Naive B cell (primary cell): ENCODE data around the gene CHST8. TPM values are rescaled to one million over a fixed set of nuclear protein-coding genes. Genes with fewer than 3 reads are reported as not detected.

Source experiments
- ATAC-seq, 2 donors: fragments of 150-1000 bp; cut with Tn5 transposase; 2 replicates each; pipeline ENCODE4 v1.10.0; 2021; ENCODE audit warnings: low read depth in 2 of 2, mild to moderate bottlenecking in 2 of 2, moderate library complexity in 2 of 2
- DNase-seq: peaks from one replicate; pipeline ENCODE4 v3.0.0; 2022
- H3K27ac Mint-ChIP-seq, 6 donors: one replicate each; pipeline ENCODE4 v1.8.0; 2020 to 2022; ENCODE audit warnings: mild to moderate bottlenecking in 6 of 6, mixed read lengths in 6 of 6, moderate library complexity in 5 of 6, inconsistent platforms in 2 of 6
- H3K27me3 Mint-ChIP-seq, 3 donors: one replicate each; pipeline ENCODE4 v1.8.0; 2021 to 2022; ENCODE audit warnings: mixed read lengths in 3 of 3, mild to moderate bottlenecking in 1 of 3
- H3K36me3 Mint-ChIP-seq, 2 donors: one replicate each; pipeline ENCODE4 v1.8.0; 2020 to 2022; ENCODE audit warnings: mixed read lengths in 2 of 2, inconsistent platforms in 1 of 2, mild to moderate bottlenecking in 1 of 2
- H3K4me1 Mint-ChIP-seq, 3 donors: one replicate each; pipeline ENCODE4 v1.8.0; 2020 to 2022; ENCODE audit warnings: mixed read lengths in 3 of 3, inconsistent platforms in 1 of 3, mild to moderate bottlenecking in 1 of 3, moderate library complexity in 1 of 3
- H3K4me3 Mint-ChIP-seq, 8 donors: one replicate each; pipeline ENCODE4 v1.8.0; 2020 to 2022; ENCODE audit warnings: mild to moderate bottlenecking in 8 of 8, mixed read lengths in 8 of 8, moderate library complexity in 8 of 8, inconsistent platforms in 2 of 8
- H3K9me3 Mint-ChIP-seq, 7 donors: one replicate each; pipeline ENCODE4 v1.8.0; 2020 to 2022; ENCODE audit warnings: mixed read lengths in 7 of 7, mild to moderate bottlenecking in 5 of 7, inconsistent platforms in 2 of 7, moderate library complexity in 1 of 7
- polyA plus RNA-seq, 6 donors: library from polyadenylated mRNA; unstranded; fragments of 300-500 nt; fragmentation: Illumina TruSeq; gene quantifications; one replicate each; pipeline ENCODE4 v1.2.3, GENCODE V29; 2021; ENCODE audit warnings: low read depth in 6 of 6

The CHST8 gene
- polyA plus RNA-seq, 6 donors from 2014 or later: 0.17 to 0.55 TPM; not detected in 4

GRCh38 chr19:33699754-33700407 lies 78.1 kb downstream of the CHST8 start:
- Mint-ChIP-seq H3K27me3 (peaks cover 0 to 13% (median 7%) of the 10 kb centered on the region in 3 donors), H3K9me3 (no peaks in the 10 kb centered on the region), H3K4me3 (no peak overlapping the region), H3K4me1 (no peaks in the 10 kb centered on the region), H3K27ac (no peak overlapping the region), H3K36me3 (no peaks in the 10 kb centered on the region)
- DNase-seq (no peak), ATAC-seq (no peak)

GRCh38 chr19:33700408-33701013 lies 78.8 kb downstream of the CHST8 start:
- no peaks in the 10 kb centered on the region for H3K4me1 Mint-ChIP-seq
- ATAC-seq: no peak
- no peak overlapping the region for H3K4me3 Mint-ChIP-seq
- no peaks in the 10 kb centered on the region for H3K36me3 Mint-ChIP-seq
- H3K9me3 Mint-ChIP-seq: no peaks in the 10 kb centered on the region
- no peak for DNase-seq
- H3K27me3 Mint-ChIP-seq: peaks cover 0 to 13% (median 7%) of the 10 kb centered on the region in 3 donors
- no peak overlapping the region for H3K27ac Mint-ChIP-seq

GRCh38 chr19:33701565-33701964 lies 79.8 kb downstream of the CHST8 start:
- H3K36me3 Mint-ChIP-seq: no peaks in the 10 kb centered on the region
- no peaks in the 10 kb centered on the region for H3K9me3 Mint-ChIP-seq
- H3K4me3 Mint-ChIP-seq: no peak overlapping the region
- H3K4me1 Mint-ChIP-seq: no peaks in the 10 kb centered on the region
- H3K27me3 Mint-ChIP-seq: peaks cover 0 to 13% (median 7%) of the 10 kb centered on the region in 3 donors
- DNase-seq (no peak), ATAC-seq (no peak)
- no peak overlapping the region for H3K27ac Mint-ChIP-seq

- Mint-ChIP-seq H3K27ac (no peak overlapping the region), H3K4me3 (no peak overlapping the region), H3K4me1 (no peaks in the 10 kb centered on the region), H3K36me3 (no peaks in the 10 kb centered on the region), H3K27me3 (peaks cover 0 to 13% (median 7%) of the 10 kb centered on the region in 3 donors), H3K9me3 (peaks cover 0 to 4% (median 0%) of the 10 kb centered on the region in 7 donors)
- ATAC-seq (no peak), DNase-seq (no peak)
Observed at GRCh38 chr19:33702606-33703437, 81.1 kb downstream of the CHST8 start.

GRCh38 chr19:33703438-33703750 lies 81.6 kb downstream of the CHST8 start:
- DNase-seq (no peak), ATAC-seq (no peak)
- peaks cover 0 to 4% (median 0%) of the 10 kb centered on the region in 7 donors for H3K9me3 Mint-ChIP-seq
- H3K27ac Mint-ChIP-seq: no peak overlapping the region
- H3K4me3 Mint-ChIP-seq: no peak overlapping the region
- H3K36me3 Mint-ChIP-seq: no peaks in the 10 kb centered on the region
- no peaks in the 10 kb centered on the region for H3K4me1 Mint-ChIP-seq
- peaks cover 0 to 8% (median 2%) of the 10 kb centered on the region in 3 donors for H3K27me3 Mint-ChIP-seq

GRCh38 chr19:33703821-33704220 lies 82.1 kb downstream of the CHST8 start:
- ATAC-seq: no peak
- peaks cover 0 to 4% (median 0%) of the 10 kb centered on the region in 7 donors for H3K9me3 Mint-ChIP-seq
- DNase-seq: no peak
- no peak overlapping the region for H3K4me3 Mint-ChIP-seq
- no peaks in the 10 kb centered on the region for H3K36me3 Mint-ChIP-seq
- H3K27ac Mint-ChIP-seq: no peak overlapping the region
- peaks cover 0 to 4% (median 0%) of the 10 kb centered on the region in 3 donors for H3K27me3 Mint-ChIP-seq
- no peaks in the 10 kb centered on the region for H3K4me1 Mint-ChIP-seq

- Mint-ChIP-seq H3K27ac (no peak overlapping the region), H3K4me3 (no peak overlapping the region), H3K27me3 (no peaks in the 10 kb centered on the region), H3K4me1 (no peaks in the 10 kb centered on the region), H3K36me3 (no peaks in the 10 kb centered on the region), H3K9me3 (peaks cover 0 to 4% (median 0%) of the 10 kb centered on the region in 7 donors)
- no peak for ATAC-seq
- no peak for DNase-seq
Observed at GRCh38 chr19:33704271-33704670, 82.5 kb downstream of the CHST8 start.

- Mint-ChIP-seq H3K9me3 (peaks cover 4 to 10% (median 6%) of the 10 kb centered on the region in 7 donors), H3K36me3 (peaks cover 0 to 5% of the 10 kb centered on the region in 2 donors), H3K4me1 (no peaks in the 10 kb centered on the region), H3K27ac (no peak overlapping the region), H3K4me3 (no peak overlapping the region), H3K27me3 (peaks cover 0 to 4% (median 3%) of the 10 kb centered on the region in 3 donors)
- ATAC-seq (no peak), DNase-seq (no peak)
Observed at GRCh38 chr19:33705090-33705847, 83.5 kb downstream of the CHST8 start.

GRCh38 chr19:33705860-33706259 lies 84.1 kb downstream of the CHST8 start:
- Mint-ChIP-seq H3K4me1 (no peaks in the 10 kb centered on the region), H3K36me3 (peaks cover 0 to 8% of the 10 kb centered on the region in 2 donors), H3K27ac (no peak overlapping the region), H3K4me3 (no peak overlapping the region), H3K27me3 (peaks cover 0 to 7% (median 5%) of the 10 kb centered on the region in 3 donors), H3K9me3 (peaks cover 6 to 16% (median 6%) of the 10 kb centered on the region in 7 donors)
- ATAC-seq (no peak), DNase-seq (no peak)

GRCh38 chr19:33706631-33707030 lies 84.9 kb downstream of the CHST8 start:
- no peak overlapping the region for H3K4me3 Mint-ChIP-seq
- H3K9me3 Mint-ChIP-seq: peaks cover 6 to 20% (median 6%) of the 10 kb centered on the region in 7 donors
- H3K4me1 Mint-ChIP-seq: no peaks in the 10 kb centered on the region
- ATAC-seq (no peak), DNase-seq (no peak)
- H3K27me3 Mint-ChIP-seq: peaks cover 0 to 7% (median 5%) of the 10 kb centered on the region in 3 donors
- H3K27ac Mint-ChIP-seq: no peak overlapping the region
- H3K36me3 Mint-ChIP-seq: peaks cover 0 to 8% of the 10 kb centered on the region in 2 donors

GRCh38 chr19:33712268-33712667 lies 90.5 kb downstream of the CHST8 start:
- peaks cover 16 to 49% (median 31%) of the 10 kb centered on the region in 7 donors for H3K9me3 Mint-ChIP-seq

GRCh38 chr19:33713194-33713593 lies 91.4 kb downstream of the CHST8 start:
- DNase-seq (no peak), ATAC-seq (no peak)
- H3K36me3 Mint-ChIP-seq: peaks cover 11 to 16% of the 10 kb centered on the region in 2 donors
- no peak overlapping the region for H3K4me3 Mint-ChIP-seq
- peaks cover 9 to 21% (median 12%) of the 10 kb centered on the region in 3 donors for H3K27me3 Mint-ChIP-seq
- peaks cover 16 to 49% (median 29%) of the 10 kb centered on the region in 7 donors for H3K9me3 Mint-ChIP-seq
- no peaks in the 10 kb centered on the region for H3K4me1 Mint-ChIP-seq
- H3K27ac Mint-ChIP-seq: no peak overlapping the region

More at GRCh38 chr19:33712268-33712667, 90.5 kb downstream of the CHST8 start:
- Mint-ChIP-seq H3K4me1 (no peaks in the 10 kb centered on the region), H3K4me3 (no peak overlapping the region), H3K36me3 (peaks cover 11 to 16% of the 10 kb centered on the region in 2 donors), H3K27ac (no peak overlapping the region), H3K27me3 (peaks cover 9 to 21% (median 12%) of the 10 kb centered on the region in 3 donors)
- ATAC-seq: no peak
- no peak for DNase-seq

GRCh38 chr19:33714149-33714548 lies 92.4 kb downstream of the CHST8 start:
- Mint-ChIP-seq H3K36me3 (peaks cover 11 to 16% of the 10 kb centered on the region in 2 donors), H3K9me3 (peaks cover 16 to 49% (median 29%) of the 10 kb centered on the region in 7 donors), H3K27ac (no peak overlapping the region), H3K27me3 (peaks cover 9 to 26% (median 12%) of the 10 kb centered on the region in 3 donors), H3K4me1 (no peaks in the 10 kb centered on the region), H3K4me3 (no peak overlapping the region)
- ATAC-seq: no peak
- DNase-seq: no peak
